NCI-H1092 treated with DMSO at 0.1 percent for 48 hours (cell line): ENCODE measurements around the gene GAGE1.
"Not testable (repeated sequence)": the region's sequence is repeated elsewhere in the genome, so short reads cannot be mapped to it uniquely, and the experiment has no call there.

ENCODE experiments used
- DNase-seq: peaks from one replicate; lab custom pipeline; 2025; lab: John Stamatoyannopoulos, UW

GAGE1 gene, protein sequence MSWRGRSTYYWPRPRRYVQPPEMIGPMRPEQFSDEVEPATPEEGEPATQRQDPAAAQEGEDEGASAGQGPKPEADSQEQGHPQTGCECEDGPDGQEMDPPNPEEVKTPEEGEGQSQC

DNA sequence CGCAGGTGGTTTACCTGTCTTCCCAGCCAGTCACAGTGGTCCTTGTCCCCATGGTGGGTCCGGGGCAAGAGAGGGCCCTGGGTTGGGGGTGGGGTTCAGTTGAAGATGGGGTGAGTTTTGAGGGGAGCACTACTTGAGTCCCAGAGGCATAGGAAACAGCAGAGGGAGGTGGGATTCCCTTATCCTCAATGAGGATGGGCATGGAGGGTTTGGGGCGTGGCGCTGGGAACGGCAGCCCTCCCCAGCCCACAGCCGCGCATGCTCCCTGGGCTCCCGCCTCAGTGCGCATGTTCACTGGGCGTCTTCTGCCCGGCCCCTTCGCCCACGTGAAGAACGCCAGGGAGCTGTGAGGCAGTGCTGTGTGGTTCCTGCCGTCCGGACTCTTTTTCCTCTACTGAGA is at the start of gene GAGE1:
GAGE1 (plus strand) TSS at position 301 of the 400 bp plus-strand sequence. CDS start 1,155 bp downstream, outside the sequence.
- DNase-seq, result not testable (repeated sequence)

GRCh38 chrX:49550989-49551388 is 47.8 kb upstream of the GAGE1 start, which contains the start of gene GAGE12E:
Gene GAGE12E, plus strand, starts transcription at chrX:49551289. Its CDS starts 1,155 bp downstream, at chrX:49552444.
- DNase-seq, result not testable (repeated sequence)

DNA sequence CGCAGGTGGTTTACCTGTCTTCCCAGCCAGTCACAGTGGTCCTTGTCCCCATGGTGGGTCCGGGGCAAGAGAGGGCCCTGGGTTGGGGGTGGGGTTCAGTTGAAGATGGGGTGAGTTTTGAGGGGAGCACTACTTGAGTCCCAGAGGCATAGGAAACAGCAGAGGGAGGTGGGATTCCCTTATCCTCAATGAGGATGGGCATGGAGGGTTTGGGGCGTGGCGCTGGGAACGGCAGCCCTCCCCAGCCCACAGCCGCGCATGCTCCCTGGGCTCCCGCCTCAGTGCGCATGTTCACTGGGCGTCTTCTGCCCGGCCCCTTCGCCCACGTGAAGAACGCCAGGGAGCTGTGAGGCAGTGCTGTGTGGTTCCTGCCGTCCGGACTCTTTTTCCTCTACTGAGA is 38.3 kb upstream of the GAGE1 start, which contains the start of gene GAGE12F:
GAGE12F (plus strand) TSS at position 301 of the 400 bp plus-strand sequence. CDS start 1,155 bp downstream, outside the sequence.
- DNase-seq, result not testable (repeated sequence)

GRCh38 chrX:49568728-49569127 is 30.1 kb upstream of the GAGE1 start:
- not testable (repeated sequence) for DNase-seq

GRCh38 chrX:49569152-49569551 is 29.7 kb upstream of the GAGE1 start:
- DNase-seq, result not testable (repeated sequence)

- not testable (repeated sequence) for DNase-seq
Measured at GRCh38 chrX:49570100-49570499, 28.7 kb upstream of the GAGE1 start, which contains the start of gene GAGE12G. Gene GAGE12G, plus strand, starts transcription at chrX:49570400. Its CDS starts 1,155 bp downstream, at chrX:49571555.

DNA sequence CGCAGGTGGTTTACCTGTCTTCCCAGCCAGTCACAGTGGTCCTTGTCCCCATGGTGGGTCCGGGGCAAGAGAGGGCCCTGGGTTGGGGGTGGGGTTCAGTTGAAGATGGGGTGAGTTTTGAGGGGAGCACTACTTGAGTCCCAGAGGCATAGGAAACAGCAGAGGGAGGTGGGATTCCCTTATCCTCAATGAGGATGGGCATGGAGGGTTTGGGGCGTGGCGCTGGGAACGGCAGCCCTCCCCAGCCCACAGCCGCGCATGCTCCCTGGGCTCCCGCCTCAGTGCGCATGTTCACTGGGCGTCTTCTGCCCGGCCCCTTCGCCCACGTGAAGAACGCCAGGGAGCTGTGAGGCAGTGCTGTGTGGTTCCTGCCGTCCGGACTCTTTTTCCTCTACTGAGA is 19.2 kb upstream of the GAGE1 start, which contains the start of gene GAGE12H:
GAGE12H (plus strand) TSS at position 301 of the 400 bp plus-strand sequence. CDS start 1,155 bp downstream, outside the sequence.
- not testable (repeated sequence) for DNase-seq

- DNase-seq, result not testable (repeated sequence)
Measured at GRCh38 chrX:49589196-49589595, 9.6 kb upstream of the GAGE1 start, which contains the start of gene GAGE2A. Gene GAGE2A, plus strand, starts transcription at chrX:49589496. Its CDS starts 1,155 bp downstream, at chrX:49590651.

DNA sequence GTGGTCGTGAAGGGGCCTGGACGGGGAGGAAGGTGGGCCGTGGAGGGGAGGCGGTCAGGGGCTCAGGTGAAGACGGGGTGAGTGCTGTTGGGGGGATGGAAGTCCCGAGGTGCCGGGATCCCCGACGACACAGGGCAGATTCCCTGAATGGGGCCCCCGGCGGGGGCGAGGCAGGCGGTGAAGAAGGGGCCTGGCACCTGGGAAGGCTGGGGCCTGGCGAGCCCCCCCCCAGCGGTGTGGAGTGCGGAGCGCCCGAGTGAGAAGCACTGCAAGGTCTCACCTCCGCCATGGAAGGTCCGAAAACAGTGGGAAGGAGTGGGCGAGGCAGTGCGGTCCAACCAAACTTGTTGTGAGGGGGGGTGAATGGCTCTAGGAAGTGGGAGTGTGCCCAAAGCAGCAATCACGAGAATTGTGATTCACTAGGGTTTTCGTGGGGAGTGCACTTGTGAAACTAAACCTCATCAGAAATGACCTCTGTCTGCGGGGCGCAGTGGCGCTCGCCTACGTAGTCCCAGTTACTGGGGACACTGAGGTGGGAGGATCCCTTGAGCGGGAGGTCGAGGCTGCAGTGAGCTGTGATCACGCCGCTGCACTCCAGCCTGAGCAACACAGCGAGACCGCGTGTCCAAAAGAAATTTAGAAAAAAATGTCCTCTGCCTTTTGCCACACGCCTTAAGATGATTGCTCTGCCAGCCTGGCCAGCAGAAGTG is 8.9 kb upstream of the GAGE1 start:
- not testable (repeated sequence) for DNase-seq

- DNase-seq, result not testable (repeated sequence)
Measured at GRCh38 chrX:49590488-49590887, 8.3 kb upstream of the GAGE1 start.

DNA sequence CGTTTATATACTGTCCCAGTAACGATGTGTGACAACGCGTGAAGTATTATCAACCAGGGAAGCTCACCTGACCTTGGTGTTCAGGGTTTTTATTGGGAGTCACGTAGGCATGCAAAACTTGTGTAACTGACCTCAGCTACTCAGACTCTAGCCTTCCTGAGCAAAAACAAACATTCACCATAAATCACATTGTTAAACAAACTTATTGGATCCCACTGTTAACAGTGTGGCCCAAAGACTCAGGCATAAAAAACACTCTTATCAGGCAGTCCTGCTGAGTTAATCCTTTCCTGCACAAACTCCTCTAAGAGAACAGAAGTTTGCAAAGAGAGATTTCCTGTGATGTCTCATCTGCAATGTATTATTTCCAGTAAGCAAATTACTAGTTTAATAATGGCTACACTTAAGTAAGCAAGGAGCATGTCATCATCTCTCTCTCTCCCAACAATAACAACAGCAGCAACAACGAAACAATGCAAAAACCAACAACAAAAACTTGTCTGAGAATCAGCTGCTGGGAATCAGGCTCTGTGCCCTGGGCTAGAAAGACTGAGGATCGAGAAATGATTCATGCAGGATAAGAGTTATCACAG is 12.0 kb downstream of the GAGE1 start:
- DNase-seq, result no peak

DNA sequence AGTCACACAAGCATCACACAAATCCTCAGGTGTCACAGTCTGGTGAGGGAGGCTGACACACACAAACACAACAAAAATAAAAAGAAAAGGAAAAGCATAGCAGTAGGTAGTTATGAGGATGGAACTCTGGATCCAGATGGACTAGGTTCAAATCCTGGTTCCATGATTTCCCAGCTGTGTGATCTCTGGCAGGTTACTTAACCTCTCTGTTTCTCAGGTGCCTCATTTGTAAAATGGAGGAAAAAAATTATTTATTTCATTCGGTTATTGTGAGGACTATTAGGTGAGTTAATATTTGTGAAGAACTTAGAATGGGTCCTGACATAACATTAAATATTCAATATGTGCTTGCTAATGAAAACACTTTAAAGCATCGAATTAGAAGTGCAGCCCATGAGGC is 19.8 kb downstream of the GAGE1 start:
- DNase-seq, result no peak

DNA sequence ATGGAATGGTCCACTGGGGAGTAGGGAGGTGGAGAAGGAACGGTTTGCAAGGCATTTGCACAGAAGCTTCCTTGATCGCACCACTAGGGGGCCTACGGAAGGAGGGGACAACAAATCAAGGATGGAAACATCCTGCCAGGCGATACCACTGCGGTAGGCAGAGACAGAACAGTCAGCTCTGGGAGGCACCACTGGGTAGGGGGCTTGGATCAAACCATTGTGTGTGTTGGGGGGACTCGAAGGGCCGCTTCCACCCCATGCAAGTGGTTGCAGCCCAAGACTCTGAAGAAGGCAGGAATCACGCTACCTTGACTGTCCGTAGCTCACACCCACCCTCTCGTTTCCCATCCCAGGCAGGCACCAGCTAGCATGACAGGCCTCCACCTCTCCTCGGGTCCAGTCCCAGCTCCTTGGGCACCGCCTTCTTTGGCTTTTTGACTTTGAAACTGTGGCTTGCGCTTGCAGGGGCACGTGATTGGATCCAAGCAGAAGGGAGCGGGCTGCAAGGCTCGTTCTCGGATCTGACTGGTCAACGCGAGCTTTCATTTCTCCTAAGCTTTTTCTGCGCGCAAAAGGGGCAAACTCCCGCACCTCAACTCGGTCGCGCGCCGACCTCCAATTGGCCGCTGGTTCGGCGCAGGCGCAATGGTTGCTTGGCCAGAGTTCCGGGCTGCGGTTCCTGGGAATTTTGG is 28.4 kb downstream of the GAGE1 start:
- DNase-seq, result no peak

DNA sequence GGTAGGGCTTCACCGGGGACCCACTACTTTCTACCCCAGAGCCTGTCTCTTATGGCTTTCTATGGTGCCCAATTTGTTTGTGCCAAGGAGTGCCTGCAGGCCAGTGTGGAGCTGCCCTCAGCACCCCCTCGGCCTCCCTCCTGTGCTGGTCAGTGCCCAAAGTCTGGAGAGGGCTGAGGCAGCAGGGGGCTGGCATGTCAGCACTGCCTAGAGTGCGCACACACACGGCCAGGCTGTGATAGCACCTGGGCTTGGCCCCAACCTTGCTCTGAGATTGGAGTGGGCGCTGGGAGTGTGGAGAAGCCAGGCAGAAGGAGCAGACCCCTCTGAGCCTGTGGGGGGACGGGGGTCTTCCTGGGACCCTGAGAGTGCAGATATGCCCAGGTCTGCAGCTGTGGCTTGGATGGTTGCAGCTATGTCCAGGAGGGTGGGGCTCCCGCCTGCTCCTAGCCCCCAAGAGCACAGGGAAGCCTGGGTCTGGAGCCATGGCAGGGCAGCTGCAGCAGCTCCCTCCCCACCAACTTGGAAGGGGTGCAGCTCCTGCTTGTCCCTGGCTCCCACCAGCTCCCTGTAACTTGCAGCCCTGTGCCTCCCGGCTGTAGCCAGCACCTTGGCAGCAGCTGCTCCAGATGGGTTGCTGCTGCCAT is 46.3 kb downstream of the GAGE1 start:
- DNase-seq, result no peak

DNA sequence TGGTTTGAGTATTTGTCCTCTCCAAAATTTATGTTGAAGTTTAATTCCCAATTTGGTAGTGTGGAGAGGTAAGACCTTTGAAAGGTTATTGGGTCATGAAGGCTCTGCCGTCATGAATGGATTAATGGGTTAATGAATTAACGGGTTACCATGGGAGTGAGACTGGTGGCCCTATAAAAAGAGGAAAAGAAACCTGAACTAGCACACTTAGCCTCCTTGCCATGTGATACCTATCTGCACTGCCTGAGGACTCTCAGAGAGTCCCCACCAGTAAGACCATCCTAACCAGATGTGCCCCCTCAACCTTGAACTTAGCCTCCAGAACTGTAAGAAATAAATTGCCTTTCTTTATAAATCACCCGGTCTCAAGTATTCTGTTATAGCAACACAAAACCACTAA is 57.7 kb downstream of the GAGE1 start:
- no peak for DNase-seq
